Hepatocyte (in vitro differentiated cells): ENCODE results near the gene CPED1. TPM values are rescaled to one million over a fixed set of nuclear protein-coding genes. Genes with fewer than 3 reads are reported as not detected.
"Not testable (repeated sequence)": the region's sequence is repeated elsewhere in the genome, so short reads cannot be mapped to it uniquely, and the experiment has no call there.

ENCODE experiments used
- DNase-seq: peaks from one replicate; pipeline ENCODE4 v3.0.0-alpha.2; 2016; ENCODE audit warnings: low spot score
- H2AFZ ChIP-seq: fragments of 200-600 bp; sonication (generic); 2 replicates; pipeline ENCODE4 v1.6.0; 2016; ENCODE audit warnings: antibody characterized with exemption, mild to moderate bottlenecking
- H3K27ac ChIP-seq: fragments of 200-600 bp; sonication (generic); 2 replicates; pipeline ENCODE4 v1.5.1; 2016; ENCODE audit warnings: mild to moderate bottlenecking
- H3K27me3 ChIP-seq: fragments of 200-600 bp; sonication (generic); 2 replicates; pipeline ENCODE4 v1.6.1; 2016
- H3K36me3 ChIP-seq: fragments of 200-600 bp; sonication (generic); replicated peaks from 2 replicates; pipeline ENCODE4 v1.5.1; 2016; ENCODE audit warnings: low read depth; ENCODE audit not compliant: insufficient read depth
- H3K4me1 ChIP-seq: fragments of 200-600 bp; sonication (generic); 2 replicates; pipeline ENCODE4 v1.5.1; 2016; ENCODE audit warnings: mild to moderate bottlenecking, moderate library complexity; ENCODE audit not compliant: insufficient read depth
- H3K4me2 ChIP-seq: fragments of 200-600 bp; sonication (generic); 2 replicates; pipeline ENCODE4 v1.6.0; 2016
- H3K4me3 ChIP-seq: fragments of 200-600 bp; sonication (generic); 2 replicates; pipeline ENCODE4 v1.5.1; 2016; ENCODE audit warnings: mild to moderate bottlenecking
- H3K79me2 ChIP-seq: fragments of 200-600 bp; sonication (generic); 2 replicates; pipeline ENCODE4 v1.6.0; 2017; ENCODE audit warnings: mild to moderate bottlenecking
- H3K9me2 ChIP-seq: fragments of 200-600 bp; sonication (generic); replicated peaks from 2 replicates; pipeline ENCODE4 v1.6.0; 2017; ENCODE audit warnings: mild to moderate bottlenecking; ENCODE audit not compliant: insufficient read depth
- H3K9me3 ChIP-seq: fragments of 200-600 bp; sonication (generic); 2 replicates; pipeline ENCODE4 v1.5.1; 2016; ENCODE audit warnings: low read depth, mild to moderate bottlenecking
- H4K20me1 ChIP-seq: fragments of 200-600 bp; sonication (generic); 2 replicates; pipeline ENCODE4 v1.6.0; 2016; ENCODE audit warnings: mild to moderate bottlenecking; ENCODE audit not compliant: insufficient read depth, poor library complexity, severe bottlenecking
- CTCF ChIP-seq: fragments of 200-600 bp; sonication (generic); IDR thresholded peaks from 2 replicates; pipeline ENCODE4 v1.5.1; 2016; ENCODE audit warnings: antibody characterized with exemption, mild to moderate bottlenecking; ENCODE audit not compliant: poor library complexity
- EZH2 ChIP-seq: fragments of 200-600 bp; sonication (generic); IDR thresholded peaks from 2 replicates; pipeline ENCODE4 v1.6.1; 2016; ENCODE audit warnings: antibody characterized with exemption, mild to moderate bottlenecking, borderline replicate concordance
- EZH2phosphoT487 ChIP-seq: fragments of 200-600 bp; sonication (generic); IDR thresholded peaks from one replicate; pipeline ENCODE4 v1.6.1; 2018; ENCODE audit warnings: antibody characterized with exemption, mild to moderate bottlenecking, low read depth, moderate library complexity; ENCODE audit not compliant: unreplicated experiment, severe bottlenecking
- WGBS: methylation state at CpG from one replicate; pipeline ENCODE4 v1.1.6; 2016; ENCODE audit warnings: low lambda C conversion rate; ENCODE audit errors: missing lambda C conversion rate; 5-methylcytosine and 5-hydroxymethylcytosine counted together
- polyA plus RNA-seq: library from polyadenylated mRNA; unstranded; fragments of >200 nt; fragmentation: Nextera tagmentation; extraction: Ambion mirVana; gene quantifications from 2 replicates; pipeline ENCODE4 v1.2.1, GENCODE V29; 2016
- total RNA-seq: library from RNA; depleted of rRNA; stranded (reverse); fragments of >200 nt; gene quantifications from 2 replicates; pipeline ENCODE4 v1.2.3, GENCODE V29; 2014

CPED1 gene
- total and polyA plus RNA-seq, 2 experiments from 2014 or later = 10.1 to 30.5 TPM

- Histone ChIP-seq H4K20me1 (no peaks in the 10 kb centered on the region), H3K79me2 (no peaks in the 10 kb centered on the region), H3K9me3 (no peaks in the 10 kb centered on the region), H3K36me3 (no peaks in the 10 kb centered on the region), H3K27me3 (no peaks in the 10 kb centered on the region), H3K4me2 (no peak overlapping the region), H2AFZ (no peak overlapping the region), H3K9me2 (no peaks in the 10 kb centered on the region), H3K27ac (no peak overlapping the region), H3K4me1 (no peaks in the 10 kb centered on the region), H3K4me3 (no peak overlapping the region)
- no peak for DNase-seq
- TF ChIP-seq EZH2phosphoT487 = no peak
- no peak for TF ChIP-seq CTCF
- TF ChIP-seq EZH2 = no peak
Measured at GRCh38 chr7:121235201-121235600, 246.7 kb downstream of the CPED1 start.

- DNase-seq = no peak
- Histone ChIP-seq H3K9me2 (no peaks in the 10 kb centered on the region), H3K27ac (no peak overlapping the region), H3K4me2 (no peak overlapping the region), H4K20me1 (no peaks in the 10 kb centered on the region), H3K27me3 (no peaks in the 10 kb centered on the region), H3K4me1 (no peaks in the 10 kb centered on the region), H3K79me2 (no peaks in the 10 kb centered on the region), H3K4me3 (no peak overlapping the region), H3K36me3 (no peaks in the 10 kb centered on the region), H3K9me3 (no peaks in the 10 kb centered on the region), H2AFZ (no peak overlapping the region)
- WGBS = 89% methylated on average over 3 of the region's 3 CpGs
- no peak for TF ChIP-seq CTCF
- TF ChIP-seq EZH2phosphoT487 = no peak
- TF ChIP-seq EZH2 = no peak
Measured at GRCh38 chr7:121237601-121238000, 249.1 kb downstream of the CPED1 start.

- 94% methylated on average over 7 of the region's 7 CpGs for WGBS
- H3K4me2 ChIP-seq = no peak overlapping the region
- DNase-seq = no peak
- no peaks in the 10 kb centered on the region for H3K27me3 ChIP-seq
- H3K27ac ChIP-seq = no peak overlapping the region
- no peak overlapping the region for H2AFZ ChIP-seq
- H3K4me1 ChIP-seq = no peaks in the 10 kb centered on the region
- TF ChIP-seq EZH2 (no peak), EZH2phosphoT487 (no peak), CTCF (no peak)
- H3K9me2 ChIP-seq = no peaks in the 10 kb centered on the region
- no peak overlapping the region for H3K4me3 ChIP-seq
- no peaks in the 10 kb centered on the region for H3K36me3 ChIP-seq
- no peaks in the 10 kb centered on the region for H4K20me1 ChIP-seq
- H3K79me2 ChIP-seq = no peaks in the 10 kb centered on the region
- H3K9me3 ChIP-seq = no peaks in the 10 kb centered on the region
Measured at GRCh38 chr7:121244120-121244870, 255.8 kb downstream of the CPED1 start.

GRCh38 chr7:121251367-121251766, 262.9 kb downstream of the CPED1 start:
- 89% methylated on average over 1 of the region's 1 CpG for whole genome bisulfite sequencing
- not testable (repeated sequence) for H4K20me1 ChIP-seq

GRCh38 chr7:121252523-121253235, 264.2 kb downstream of the CPED1 start:
- H3K4me1 ChIP-seq, H3K4me3 ChIP-seq, H3K27ac ChIP-seq, H3K9me3 ChIP-seq, DNase-seq, H3K79me2 ChIP-seq, H3K27me3 ChIP-seq, H3K4me2 ChIP-seq, H2AFZ ChIP-seq, H4K20me1 ChIP-seq, H3K36me3 ChIP-seq, H3K9me2 ChIP-seq: not testable (repeated sequence)
- 92% methylated on average over 5 of the region's 5 CpGs for WGBS

More at GRCh38 chr7:121251367-121251766, 262.9 kb downstream of the CPED1 start:
- not testable (repeated sequence) for H3K27ac ChIP-seq, H3K9me2 ChIP-seq, DNase-seq, H3K9me3 ChIP-seq, H2AFZ ChIP-seq, H3K27me3 ChIP-seq, H3K4me3 ChIP-seq, H3K4me2 ChIP-seq, H3K79me2 ChIP-seq, H3K36me3 ChIP-seq, H3K4me1 ChIP-seq
